OCI-LY1 (cell line): ENCODE data around the gene MON2.
A peak's percentile ranks its signal among the peaks of the same experiment; 100 is the strongest.

Experiments
- H2AFZ ChIP-seq: fragments of 200-600 bp; sonication (generic), shearing (Covaris generic); 2 replicates; pipeline ENCODE4 v1.6.0; 2014; ENCODE audit warnings: antibody characterized with exemption, mild to moderate bottlenecking, low read length
- H3F3A ChIP-seq: fragments of 200-600 bp; sonication (generic), shearing (Covaris generic); 2 replicates; pipeline ENCODE4 v1.6.0; 2014; ENCODE audit warnings: mild to moderate bottlenecking, antibody characterized with exemption, low read length, moderate library complexity; ENCODE audit not compliant: insufficient read depth
- H3K27ac ChIP-seq: fragments of 200-600 bp; sonication (generic); 2 replicates; pipeline ENCODE4 v1.5.1; 2014; ENCODE audit warnings: low read length, mixed run types, mild to moderate bottlenecking, low read depth; ENCODE audit not compliant: poor library complexity, severe bottlenecking
- H3K27me3 ChIP-seq: fragments of 200-600 bp; sonication (generic); 2 replicates; pipeline ENCODE4 v1.6.0; 2014; ENCODE audit warnings: antibody characterized with exemption, mild to moderate bottlenecking, low read length, moderate library complexity; ENCODE audit not compliant: insufficient read depth
- H3K36me3 ChIP-seq: fragments of 200-600 bp; sonication (generic); 2 replicates; pipeline ENCODE4 v1.6.1; 2014; ENCODE audit warnings: mild to moderate bottlenecking, antibody characterized with exemption, low read length, moderate library complexity, mixed read lengths; ENCODE audit not compliant: insufficient read depth
- H3K4me1 ChIP-seq: fragments of 200-600 bp; sonication (generic); 2 replicates; pipeline ENCODE4 v1.5.1; 2014; ENCODE audit warnings: mild to moderate bottlenecking, low read length, moderate library complexity; ENCODE audit not compliant: insufficient read depth, severe bottlenecking
- H3K4me2 ChIP-seq: fragments of 200-600 bp; sonication (generic), shearing (Covaris generic); 2 replicates; pipeline ENCODE4 v1.6.1; 2014; ENCODE audit warnings: low read length
- H3K4me3 ChIP-seq: fragments of 200-600 bp; sonication (generic); 2 replicates; pipeline ENCODE4 v1.5.1; 2014; ENCODE audit warnings: low read length, low read depth, mild to moderate bottlenecking, mixed read lengths; ENCODE audit not compliant: poor library complexity, severe bottlenecking
- H3K79me2 ChIP-seq: fragments of 200-600 bp; shearing (Covaris generic); 2 replicates; pipeline ENCODE4 v1.6.1; 2016; ENCODE audit warnings: mixed run types, low read length, mixed read lengths; ENCODE audit not compliant: insufficient read depth
- H3K9ac ChIP-seq: fragments of 200-600 bp; sonication (generic), shearing (Covaris generic); 2 replicates; pipeline ENCODE4 v1.6.1; 2014; ENCODE audit warnings: mild to moderate bottlenecking, low read length, mixed read lengths
- H3K9me2 ChIP-seq: fragments of 200-600 bp; sonication (generic), shearing (Covaris generic); 2 replicates; pipeline ENCODE4 v1.6.1; 2014; ENCODE audit warnings: low read depth, mild to moderate bottlenecking, low read length, mixed read lengths
- H3K9me3 ChIP-seq: fragments of 200-600 bp; shearing (Covaris generic); 2 replicates; pipeline ENCODE4 v1.6.1; 2014; ENCODE audit warnings: low read length, mixed read lengths
- H4K20me1 ChIP-seq: fragments of 200-600 bp; sonication (generic), shearing (Covaris generic); 2 replicates; pipeline ENCODE4 v1.6.0; 2016; ENCODE audit warnings: mild to moderate bottlenecking, low read length; ENCODE audit not compliant: insufficient read depth
- EZH2 ChIP-seq: fragments of 200-600 bp; sonication (generic), shearing (Covaris generic); IDR thresholded peaks from 2 replicates; pipeline ENCODE4 v1.8.0; 2017; ENCODE audit warnings: borderline replicate concordance, mixed run types, mild to moderate bottlenecking, antibody characterized with exemption, low read length, moderate library complexity, mixed read lengths
- TF ChIP-seq, protein P1 (sequence below): fragments of 200-600 bp; sonication (generic), shearing (Covaris generic); IDR thresholded peaks from 2 replicates; pipeline ENCODE4 v1.5.1; 2017; ENCODE audit warnings: mild to moderate bottlenecking, antibody characterized with exemption, low read length, moderate library complexity, mixed read lengths

MON2 gene, protein sequence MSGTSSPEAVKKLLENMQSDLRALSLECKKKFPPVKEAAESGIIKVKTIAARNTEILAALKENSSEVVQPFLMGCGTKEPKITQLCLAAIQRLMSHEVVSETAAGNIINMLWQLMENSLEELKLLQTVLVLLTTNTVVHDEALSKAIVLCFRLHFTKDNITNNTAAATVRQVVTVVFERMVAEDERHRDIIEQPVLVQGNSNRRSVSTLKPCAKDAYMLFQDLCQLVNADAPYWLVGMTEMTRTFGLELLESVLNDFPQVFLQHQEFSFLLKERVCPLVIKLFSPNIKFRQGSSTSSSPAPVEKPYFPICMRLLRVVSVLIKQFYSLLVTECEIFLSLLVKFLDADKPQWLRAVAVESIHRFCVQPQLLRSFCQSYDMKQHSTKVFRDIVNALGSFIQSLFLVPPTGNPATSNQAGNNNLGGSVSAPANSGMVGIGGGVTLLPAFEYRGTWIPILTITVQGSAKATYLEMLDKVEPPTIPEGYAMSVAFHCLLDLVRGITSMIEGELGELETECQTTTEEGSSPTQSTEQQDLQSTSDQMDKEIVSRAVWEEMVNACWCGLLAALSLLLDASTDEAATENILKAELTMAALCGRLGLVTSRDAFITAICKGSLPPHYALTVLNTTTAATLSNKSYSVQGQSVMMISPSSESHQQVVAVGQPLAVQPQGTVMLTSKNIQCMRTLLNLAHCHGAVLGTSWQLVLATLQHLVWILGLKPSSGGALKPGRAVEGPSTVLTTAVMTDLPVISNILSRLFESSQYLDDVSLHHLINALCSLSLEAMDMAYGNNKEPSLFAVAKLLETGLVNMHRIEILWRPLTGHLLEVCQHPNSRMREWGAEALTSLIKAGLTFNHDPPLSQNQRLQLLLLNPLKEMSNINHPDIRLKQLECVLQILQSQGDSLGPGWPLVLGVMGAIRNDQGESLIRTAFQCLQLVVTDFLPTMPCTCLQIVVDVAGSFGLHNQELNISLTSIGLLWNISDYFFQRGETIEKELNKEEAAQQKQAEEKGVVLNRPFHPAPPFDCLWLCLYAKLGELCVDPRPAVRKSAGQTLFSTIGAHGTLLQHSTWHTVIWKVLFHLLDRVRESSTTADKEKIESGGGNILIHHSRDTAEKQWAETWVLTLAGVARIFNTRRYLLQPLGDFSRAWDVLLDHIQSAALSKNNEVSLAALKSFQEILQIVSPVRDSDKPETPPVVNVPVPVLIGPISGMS (N-terminal part only)

DNA sequence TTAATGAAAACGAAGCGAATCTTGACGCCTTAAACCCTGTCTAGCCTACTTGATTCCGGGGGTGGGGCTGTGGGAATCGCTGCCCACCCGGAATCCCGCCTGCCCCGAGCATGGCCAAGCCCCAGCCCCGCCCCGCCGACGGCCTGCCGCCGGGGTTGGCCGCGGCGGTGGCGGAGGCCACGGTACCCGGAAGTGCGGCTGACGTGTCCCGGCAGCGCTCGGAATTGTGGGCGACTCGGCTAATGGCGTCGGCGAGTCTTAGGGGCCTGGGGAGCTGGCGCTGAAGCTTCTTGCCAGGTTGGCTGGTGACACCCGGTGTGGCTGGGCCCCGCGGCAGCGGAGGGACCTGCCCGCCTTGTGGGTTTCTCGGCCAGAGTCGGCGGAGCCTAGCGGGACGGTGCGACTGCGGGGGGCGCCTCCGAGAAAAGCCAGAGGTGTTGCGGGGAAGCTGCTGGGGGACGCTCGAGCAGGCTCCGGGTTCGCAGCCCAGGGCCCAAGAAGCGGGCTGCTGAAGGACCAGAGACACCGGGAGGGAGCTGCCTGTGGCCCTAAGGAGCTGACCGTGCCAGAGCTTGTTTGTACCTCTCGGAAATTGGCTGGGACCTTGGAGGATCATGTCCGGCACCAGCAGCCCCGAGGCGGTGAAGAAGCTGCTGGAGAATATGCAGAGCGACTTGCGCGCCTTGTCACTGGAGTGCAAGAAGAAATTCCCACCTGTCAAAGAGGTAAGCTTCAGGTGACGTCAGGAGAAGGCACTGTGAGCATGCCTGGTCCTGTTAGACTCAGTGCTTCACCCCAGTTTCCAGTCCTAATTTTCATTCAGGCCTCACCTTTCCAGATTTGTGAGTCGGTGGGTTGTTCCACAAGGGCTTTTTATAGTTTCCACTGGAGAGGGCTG is at the start of gene MON2:
Gene MON2 (plus strand): TSS at position 233 of the 898 bp plus-strand sequence. CDS start 382 bp downstream, at position 615.
- Histone ChIP-seq H3K36me3 (0 out of 2 replicates have a peak, but pooled peaks cover 2% of the 10 kb centered on the region), H3K9me2 (no peaks in the 10 kb centered on the region), H3K4me1 (peaks cover 28% of the 10 kb centered on the region), H2AFZ (peak within 1 kb of the TSS; percentile 66), H3K27ac (peak within 1 kb of the TSS; percentile 53), H3K27me3 (no peaks in the 10 kb centered on the region), H4K20me1 (no peaks in the 10 kb centered on the region), H3K9me3 (peaks cover 12% of the 10 kb centered on the region), H3K4me3 (peak within 1 kb of the TSS; percentile 91), H3K4me2 (peak within 1 kb of the TSS; percentile 100), H3F3A (no peaks in the 10 kb centered on the region), H3K79me2 (peaks cover 39% of the 10 kb centered on the region), H3K9ac (peak within 1 kb of the TSS; percentile 71)
- TF ChIP-seq EZH2 = no peak
- TF ChIP-seq, protein P1, sequence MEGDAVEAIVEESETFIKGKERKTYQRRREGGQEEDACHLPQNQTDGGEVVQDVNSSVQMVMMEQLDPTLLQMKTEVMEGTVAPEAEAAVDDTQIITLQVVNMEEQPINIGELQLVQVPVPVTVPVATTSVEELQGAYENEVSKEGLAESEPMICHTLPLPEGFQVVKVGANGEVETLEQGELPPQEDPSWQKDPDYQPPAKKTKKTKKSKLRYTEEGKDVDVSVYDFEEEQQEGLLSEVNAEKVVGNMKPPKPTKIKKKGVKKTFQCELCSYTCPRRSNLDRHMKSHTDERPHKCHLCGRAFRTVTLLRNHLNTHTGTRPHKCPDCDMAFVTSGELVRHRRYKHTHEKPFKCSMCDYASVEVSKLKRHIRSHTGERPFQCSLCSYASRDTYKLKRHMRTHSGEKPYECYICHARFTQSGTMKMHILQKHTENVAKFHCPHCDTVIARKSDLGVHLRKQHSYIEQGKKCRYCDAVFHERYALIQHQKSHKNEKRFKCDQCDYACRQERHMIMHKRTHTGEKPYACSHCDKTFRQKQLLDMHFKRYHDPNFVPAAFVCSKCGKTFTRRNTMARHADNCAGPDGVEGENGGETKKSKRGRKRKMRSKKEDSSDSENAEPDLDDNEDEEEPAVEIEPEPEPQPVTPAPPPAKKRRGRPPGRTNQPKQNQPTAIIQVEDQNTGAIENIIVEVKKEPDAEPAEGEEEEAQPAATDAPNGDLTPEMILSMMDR = no peak

DNA sequence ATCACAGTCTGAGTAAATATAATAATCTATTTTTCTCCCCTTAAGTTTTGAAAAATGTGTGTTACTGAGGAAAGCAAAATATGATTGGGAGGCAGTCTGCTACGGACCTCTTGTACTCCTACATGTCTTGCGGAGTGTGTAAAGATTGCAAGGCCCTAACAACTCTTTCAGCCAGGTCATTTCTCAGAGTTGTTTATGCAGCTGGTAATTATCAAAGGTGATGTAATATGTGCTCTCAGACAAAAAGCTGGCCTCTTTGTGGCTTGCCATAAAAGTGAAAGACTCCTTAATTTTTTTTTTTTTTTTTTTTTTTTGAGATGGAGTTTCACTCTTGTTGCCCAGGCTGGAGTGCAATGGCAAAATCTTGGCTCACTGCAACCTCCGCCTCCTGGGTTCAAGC is 40.5 kb upstream of the MON2 start:
- Histone ChIP-seq H3K36me3 (no peaks in the 10 kb centered on the region), H3K4me3 (no peak overlapping the region), H3K9me3 (no peaks in the 10 kb centered on the region), H3K79me2 (no peaks in the 10 kb centered on the region), H3F3A (no peaks in the 10 kb centered on the region), H3K4me2 (no peak overlapping the region), H3K4me1 (no peaks in the 10 kb centered on the region), H3K9ac (no peak overlapping the region), H3K27me3 (no peaks in the 10 kb centered on the region), H4K20me1 (no peaks in the 10 kb centered on the region), H2AFZ (no peak overlapping the region), H3K27ac (no peak overlapping the region), H3K9me2 (no peaks in the 10 kb centered on the region)
- TF ChIP-seq EZH2 = no peak
- TF ChIP-seq, protein P1 = no peak
